ENCODE results near the gene CD2AP. TPM values are rescaled to one million over a fixed set of nuclear protein-coding genes. Genes with fewer than 3 reads are reported as not detected.

CD2AP gene
- total RNA-seq, 1 experiment from 2014 or later: 43.8 TPM

DNA sequence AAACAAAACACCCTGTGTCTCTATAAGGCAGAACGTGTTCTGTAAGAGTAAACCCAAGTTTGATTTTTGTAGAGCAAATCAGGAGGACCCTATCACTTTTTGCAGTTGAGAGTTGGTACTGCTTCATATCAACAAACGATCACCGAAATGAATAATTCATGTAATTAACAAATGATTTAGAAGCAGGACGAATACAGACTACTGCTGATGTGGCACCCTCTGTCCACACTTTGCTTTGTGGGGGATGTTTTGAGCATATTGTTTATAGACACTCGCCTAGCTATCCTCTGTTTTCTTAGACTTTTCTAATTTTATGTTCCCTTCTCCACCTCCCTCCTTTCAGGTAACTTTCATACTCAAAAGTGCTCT is 1.5 kb downstream of the CD2AP start:
- CTCF ChIA-PET: no interaction called here

More for the DNA sequence above, 1.5 kb downstream of the CD2AP start:
- Histone ChIP-seq H3K27me3 (ENCODE audit: insufficient read depth, low read length) (no peaks in the 10 kb centered on the region), H3K4me3 (replicated peaks in 1 of 2; ENCODE audit: low read depth in 1 of 2, low read length in 2 of 2) (peak overlapping the region; percentile 81 to 86), H3K4me1 (ENCODE audit: control insufficient read depth in 1 of 2, insufficient read depth in 2 of 2, low read length in 2 of 2) (peaks cover 26 to 39% of the 10 kb centered on the region in 2 experiments), H3K9ac (ENCODE audit: low read length) (peak overlapping the region; percentile 80), H3K79me2 (ENCODE audit: insufficient read depth, low read length) (peaks cover 62% of the 10 kb centered on the region), H2AFZ (ENCODE audit: low read depth, low read length, poor library complexity, severe bottlenecking) (no peak overlapping the region), H3K36me3 (ENCODE audit: control insufficient read depth in 1 of 2, insufficient read depth in 2 of 2, low read length in 2 of 2) (no peaks in the 10 kb centered on the region), H3K9me3 (ENCODE audit: control insufficient read depth in 1 of 2, insufficient read depth in 1 of 2, low read depth in 1 of 2, low read length in 2 of 2) (no peaks in the 10 kb centered on the region), H3K4me2 (ENCODE audit: low read length) (peak overlapping the region; percentile 88), H3K27ac (ENCODE audit: low read depth, low read length) (peak overlapping the region; percentile 89; the same call in 1 of the 2 replicates), H4K20me1 (ENCODE audit: insufficient read depth) (peaks cover 10% of the 10 kb centered on the region; the same call in 1 of the 2 replicates), H3K9me2 (ENCODE audit: insufficient read depth) (no peaks in the 10 kb centered on the region)
- intact Hi-C loops (cut with micrococcal nuclease): no loop called here
- ChIA-PET RAD21 (ENCODE audit: low non-redundant PET in 1 of 2, low total read pairs in 2 of 2, uncharacterized antibody in 2 of 2, unreplicated experiment in 2 of 2) (no interaction called here), POLR2A (interaction anchor here (1.0 kb wide), 1 partner anchor 9 kb away, joined by 3 read pairs; no protein-coding TSS in a partner anchor)
- ATAC-seq (no peak), DNase-seq (ENCODE audit: low read depth, low spot score) (no peak)
- TF ChIP-seq, protein P1, sequence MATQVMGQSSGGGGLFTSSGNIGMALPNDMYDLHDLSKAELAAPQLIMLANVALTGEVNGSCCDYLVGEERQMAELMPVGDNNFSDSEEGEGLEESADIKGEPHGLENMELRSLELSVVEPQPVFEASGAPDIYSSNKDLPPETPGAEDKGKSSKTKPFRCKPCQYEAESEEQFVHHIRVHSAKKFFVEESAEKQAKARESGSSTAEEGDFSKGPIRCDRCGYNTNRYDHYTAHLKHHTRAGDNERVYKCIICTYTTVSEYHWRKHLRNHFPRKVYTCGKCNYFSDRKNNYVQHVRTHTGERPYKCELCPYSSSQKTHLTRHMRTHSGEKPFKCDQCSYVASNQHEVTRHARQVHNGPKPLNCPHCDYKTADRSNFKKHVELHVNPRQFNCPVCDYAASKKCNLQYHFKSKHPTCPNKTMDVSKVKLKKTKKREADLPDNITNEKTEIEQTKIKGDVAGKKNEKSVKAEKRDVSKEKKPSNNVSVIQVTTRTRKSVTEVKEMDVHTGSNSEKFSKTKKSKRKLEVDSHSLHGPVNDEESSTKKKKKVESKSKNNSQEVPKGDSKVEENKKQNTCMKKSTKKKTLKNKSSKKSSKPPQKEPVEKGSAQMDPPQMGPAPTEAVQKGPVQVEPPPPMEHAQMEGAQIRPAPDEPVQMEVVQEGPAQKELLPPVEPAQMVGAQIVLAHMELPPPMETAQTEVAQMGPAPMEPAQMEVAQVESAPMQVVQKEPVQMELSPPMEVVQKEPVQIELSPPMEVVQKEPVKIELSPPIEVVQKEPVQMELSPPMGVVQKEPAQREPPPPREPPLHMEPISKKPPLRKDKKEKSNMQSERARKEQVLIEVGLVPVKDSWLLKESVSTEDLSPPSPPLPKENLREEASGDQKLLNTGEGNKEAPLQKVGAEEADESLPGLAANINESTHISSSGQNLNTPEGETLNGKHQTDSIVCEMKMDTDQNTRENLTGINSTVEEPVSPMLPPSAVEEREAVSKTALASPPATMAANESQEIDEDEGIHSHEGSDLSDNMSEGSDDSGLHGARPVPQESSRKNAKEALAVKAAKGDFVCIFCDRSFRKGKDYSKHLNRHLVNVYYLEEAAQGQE (IDR thresholded peaks at IDR 0.05; ENCODE audit: low read depth): no peak
- TF ChIP-seq, protein P2, sequence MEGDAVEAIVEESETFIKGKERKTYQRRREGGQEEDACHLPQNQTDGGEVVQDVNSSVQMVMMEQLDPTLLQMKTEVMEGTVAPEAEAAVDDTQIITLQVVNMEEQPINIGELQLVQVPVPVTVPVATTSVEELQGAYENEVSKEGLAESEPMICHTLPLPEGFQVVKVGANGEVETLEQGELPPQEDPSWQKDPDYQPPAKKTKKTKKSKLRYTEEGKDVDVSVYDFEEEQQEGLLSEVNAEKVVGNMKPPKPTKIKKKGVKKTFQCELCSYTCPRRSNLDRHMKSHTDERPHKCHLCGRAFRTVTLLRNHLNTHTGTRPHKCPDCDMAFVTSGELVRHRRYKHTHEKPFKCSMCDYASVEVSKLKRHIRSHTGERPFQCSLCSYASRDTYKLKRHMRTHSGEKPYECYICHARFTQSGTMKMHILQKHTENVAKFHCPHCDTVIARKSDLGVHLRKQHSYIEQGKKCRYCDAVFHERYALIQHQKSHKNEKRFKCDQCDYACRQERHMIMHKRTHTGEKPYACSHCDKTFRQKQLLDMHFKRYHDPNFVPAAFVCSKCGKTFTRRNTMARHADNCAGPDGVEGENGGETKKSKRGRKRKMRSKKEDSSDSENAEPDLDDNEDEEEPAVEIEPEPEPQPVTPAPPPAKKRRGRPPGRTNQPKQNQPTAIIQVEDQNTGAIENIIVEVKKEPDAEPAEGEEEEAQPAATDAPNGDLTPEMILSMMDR (IDR thresholded peaks at IDR 0.05 in 2 of 3, conservative IDR thresholded peaks at IDR 0.05 in 1 of 3; ENCODE audit: borderline replicate concordance in 1 of 3, insufficient read depth in 1 of 3, low read depth in 2 of 3, low read length in 2 of 3): no peak
- BruUV-seq (replicated peaks): no TSS peak
